ENCODE measurements around the gene UBE2E2. TPM values are rescaled to one million over a fixed set of nuclear protein-coding genes. Genes with fewer than 3 reads are reported as not detected.

UBE2E2 gene
- total RNA-seq, 1 donor from 2014 or later = 64.6 TPM

DNA sequence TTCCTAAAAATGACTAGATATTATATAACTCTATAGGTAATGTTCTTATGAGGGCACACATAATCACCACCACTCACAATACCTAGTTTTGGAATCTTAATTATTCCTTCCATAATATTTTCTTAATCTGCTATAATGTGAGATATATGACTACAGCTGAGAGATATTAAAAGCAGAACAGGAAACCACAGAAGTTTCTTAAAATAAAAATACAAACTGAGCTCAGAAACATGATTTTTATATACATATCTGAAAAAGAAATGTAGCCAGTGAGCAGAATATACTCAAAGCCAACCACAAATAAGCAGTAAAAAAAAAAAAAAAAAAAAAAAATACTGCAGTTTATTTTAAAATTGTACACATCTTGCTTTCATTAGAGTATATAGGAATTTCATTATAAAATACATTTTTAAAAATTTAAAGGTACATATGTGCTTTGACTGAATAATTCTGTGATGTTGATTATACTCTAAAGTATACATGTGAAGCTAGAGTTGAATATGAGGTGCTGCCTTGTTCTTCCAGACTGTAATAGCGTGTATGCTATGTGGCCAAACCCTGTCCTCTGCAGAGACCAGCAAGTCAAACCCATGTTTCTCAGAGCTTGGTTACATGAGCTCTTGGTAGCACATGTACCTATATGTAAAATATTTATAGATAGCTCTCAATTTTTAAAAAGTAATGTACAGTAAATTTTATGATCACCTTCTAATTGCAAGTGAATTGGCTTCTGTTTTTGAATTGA lies 175.0 kb downstream of the UBE2E2 start:
- DNase-seq (ENCODE audit: low spot score) = no peak

DNA sequence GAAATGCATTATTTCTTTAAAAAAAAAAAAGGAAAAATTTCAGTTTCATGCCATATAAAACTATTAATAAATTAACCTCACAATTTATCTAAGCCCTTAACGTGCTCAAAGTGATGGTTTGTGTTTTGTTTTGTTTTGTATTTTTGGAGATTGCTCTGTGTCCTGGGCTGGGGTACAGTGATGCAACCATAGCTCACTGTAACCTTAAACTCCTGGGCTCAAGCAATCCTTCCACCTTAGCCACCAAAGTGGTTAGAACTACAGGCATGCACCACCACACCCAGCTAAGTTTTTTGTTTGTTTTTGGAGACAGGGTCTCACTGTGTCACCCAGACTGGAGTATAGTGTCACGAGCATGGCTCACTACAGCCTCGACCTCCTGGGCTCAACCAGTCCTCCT lies 180.7 kb downstream of the UBE2E2 start:
- DNase-seq (ENCODE audit: low spot score) = no peak

DNA sequence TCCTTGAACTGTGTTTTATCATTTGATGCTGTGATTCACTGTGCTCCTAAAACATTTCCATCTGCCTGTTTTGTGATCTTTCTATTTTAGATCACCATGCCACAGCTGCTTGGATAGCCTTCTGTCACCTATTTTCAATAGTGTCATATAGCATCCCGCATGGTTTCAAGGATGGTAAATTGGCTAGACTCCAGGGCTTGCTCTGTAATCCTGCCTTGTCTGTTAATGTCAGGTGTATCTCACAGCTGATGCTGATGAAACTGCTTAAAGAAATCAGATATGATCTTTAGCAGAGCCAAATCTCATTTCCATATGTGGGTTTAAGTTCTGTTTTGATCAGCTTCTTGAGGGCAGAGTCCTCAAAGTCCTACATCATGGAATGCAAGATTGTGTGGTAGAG lies 182.2 kb downstream of the UBE2E2 start:
- DNase-seq (ENCODE audit: low spot score) = no peak

DNA sequence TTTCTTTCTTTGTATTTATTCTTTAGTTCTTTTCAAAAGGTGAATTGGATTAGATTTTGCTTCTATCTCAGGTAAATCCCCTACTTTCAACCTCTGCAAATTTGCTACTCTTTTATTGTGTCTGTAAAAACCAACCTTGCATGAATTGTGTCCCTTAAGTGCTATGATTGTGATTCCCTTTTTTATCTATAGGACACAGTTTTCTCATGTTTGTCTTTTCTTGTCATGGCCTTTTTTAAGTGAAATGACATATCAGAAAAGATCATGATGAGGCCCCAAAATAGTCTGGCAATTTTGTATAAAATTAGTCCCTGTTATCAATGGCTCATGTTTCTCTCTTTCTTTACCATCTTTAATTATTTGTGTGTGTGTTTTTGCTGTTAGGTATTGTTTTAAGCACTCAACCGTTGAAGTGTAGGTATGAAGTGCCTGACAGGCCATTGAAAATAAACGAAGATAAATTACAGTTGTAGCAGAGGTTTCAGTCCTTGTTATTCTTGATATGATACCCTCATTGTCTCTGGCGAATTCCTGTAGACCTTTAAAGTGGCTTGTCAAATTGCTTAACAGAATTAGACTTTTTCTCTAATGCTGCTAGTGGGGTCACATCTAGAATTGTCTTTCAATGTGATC lies 184.3 kb downstream of the UBE2E2 start:
- DNase-seq (ENCODE audit: low spot score) = no peak

DNA sequence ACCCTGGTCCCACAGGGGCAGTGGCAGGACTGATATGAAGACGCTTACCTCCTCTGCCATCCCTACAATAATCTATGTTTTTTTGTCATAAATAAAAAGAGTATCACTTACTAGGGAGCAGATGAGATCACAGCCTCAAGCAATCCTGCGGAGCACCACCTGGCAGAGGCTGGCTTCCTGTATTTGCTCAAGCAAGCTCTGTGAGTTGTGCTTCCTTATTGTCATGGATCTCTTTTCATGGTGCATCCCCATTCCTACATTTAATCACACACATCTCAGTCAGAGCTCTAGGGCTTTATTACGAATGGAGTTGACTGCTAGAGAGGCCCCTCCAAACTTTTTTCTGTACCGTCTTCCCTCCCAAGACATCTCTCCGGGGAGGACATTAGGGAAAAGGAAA lies 186.0 kb downstream of the UBE2E2 start:
- no peak for DNase-seq (ENCODE audit: low spot score)

DNA sequence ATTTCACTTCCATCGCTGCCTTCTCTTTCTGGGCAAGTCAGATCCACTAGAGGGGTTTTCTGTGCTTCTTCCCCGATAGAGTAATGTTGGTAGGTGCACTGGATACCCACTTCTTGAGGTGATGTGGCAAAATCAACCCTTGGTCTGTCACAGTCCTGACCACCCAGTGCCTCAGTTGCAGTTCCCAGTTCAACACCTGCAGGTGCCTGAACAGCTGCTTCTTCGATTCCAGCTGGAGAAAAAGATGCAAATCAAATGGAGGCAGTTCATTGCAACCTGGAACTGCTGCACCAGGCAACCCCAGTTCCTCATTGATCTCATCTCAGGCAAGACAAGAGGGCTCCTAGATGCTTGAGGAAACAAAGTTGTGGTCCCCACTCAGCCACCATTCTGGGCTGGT lies 186.6 kb downstream of the UBE2E2 start:
- DNase-seq (ENCODE audit: low spot score) = no peak

DNA sequence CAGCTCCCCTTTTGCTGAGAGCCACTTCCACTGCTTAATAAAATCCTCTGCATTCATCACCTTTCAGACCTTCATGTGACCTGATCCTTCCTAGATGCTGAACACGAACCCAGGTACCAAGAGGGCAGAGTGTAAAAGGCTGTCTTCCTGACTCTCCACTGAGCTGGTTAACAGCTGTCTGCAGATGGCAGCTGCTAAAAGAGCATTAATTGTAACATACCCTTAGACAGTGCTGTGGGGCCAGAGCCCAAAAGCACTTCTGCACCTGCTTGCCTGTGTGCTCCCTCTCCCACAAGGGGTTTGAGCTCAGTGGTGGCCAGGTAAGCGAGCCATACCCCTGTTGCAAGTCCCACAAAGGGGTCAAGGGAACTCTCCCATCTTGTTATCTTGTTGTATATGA lies 187.3 kb downstream of the UBE2E2 start:
- DNase-seq (ENCODE audit: low spot score) = no peak

DNA sequence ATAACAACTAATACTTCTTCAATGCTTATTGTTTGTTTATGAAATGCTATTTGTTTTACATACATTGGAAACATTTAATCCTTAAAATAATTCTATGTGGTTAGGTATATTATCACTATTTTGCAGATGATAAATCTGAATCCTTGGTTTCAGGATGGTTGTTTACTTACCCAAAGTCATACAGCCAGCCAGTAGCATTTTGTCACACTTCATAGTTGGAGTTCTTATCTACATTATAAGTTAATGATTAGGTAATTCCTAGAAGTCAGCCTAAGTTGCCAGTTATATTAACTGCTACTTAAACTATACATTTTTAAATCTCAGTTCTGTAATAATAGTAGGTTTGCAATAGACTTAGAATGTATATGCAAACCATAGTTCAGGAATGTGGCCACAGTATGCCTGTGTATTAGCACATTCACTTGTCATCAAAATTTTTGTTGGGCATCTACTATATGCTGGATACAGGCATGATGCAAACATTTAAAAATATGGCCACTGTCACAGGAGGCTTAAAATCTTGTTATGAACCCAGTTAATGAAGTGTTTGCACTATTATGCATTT lies 187.9 kb downstream of the UBE2E2 start:
- no peak for DNase-seq (ENCODE audit: low spot score)

DNA sequence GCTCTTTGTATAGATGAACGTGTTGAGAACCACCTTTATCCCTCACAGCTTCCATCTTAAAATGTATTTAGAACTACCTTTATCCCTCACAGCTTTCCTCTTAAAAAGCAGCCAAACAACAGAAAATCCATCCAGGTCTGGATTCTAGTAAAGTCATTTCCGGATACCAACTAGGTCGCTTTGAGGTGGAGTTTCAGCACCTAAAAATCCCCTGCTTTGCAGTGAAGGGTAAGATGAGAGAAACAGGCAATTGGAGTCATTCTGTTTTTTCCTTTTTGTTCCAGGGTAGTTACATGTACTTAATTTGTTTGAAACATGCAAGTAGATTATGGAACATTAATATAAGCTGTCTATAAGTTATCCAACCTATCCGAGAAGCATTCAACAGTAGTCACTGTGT lies 192.0 kb downstream of the UBE2E2 start:
- no peak for DNase-seq (ENCODE audit: low spot score)

DNA sequence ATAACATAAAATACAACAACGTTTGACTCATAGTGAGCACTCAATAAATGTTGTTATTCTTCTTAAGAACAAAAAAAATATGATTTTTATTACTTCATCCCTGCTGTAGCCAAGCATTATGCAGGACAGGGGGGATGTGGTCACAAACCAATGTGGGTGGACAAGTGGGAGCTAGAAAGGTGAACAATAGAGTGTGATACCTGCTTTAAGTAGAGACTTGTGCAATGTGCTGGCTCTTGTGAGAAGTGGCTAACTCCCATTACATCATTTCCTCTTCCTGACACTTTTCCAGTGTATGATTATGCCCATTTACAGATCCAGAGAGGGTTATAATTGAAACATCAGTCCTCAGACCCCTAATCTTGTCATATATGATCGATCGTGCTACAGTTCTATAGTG lies 193.6 kb downstream of the UBE2E2 start:
- no peak for DNase-seq (ENCODE audit: low spot score)

DNA sequence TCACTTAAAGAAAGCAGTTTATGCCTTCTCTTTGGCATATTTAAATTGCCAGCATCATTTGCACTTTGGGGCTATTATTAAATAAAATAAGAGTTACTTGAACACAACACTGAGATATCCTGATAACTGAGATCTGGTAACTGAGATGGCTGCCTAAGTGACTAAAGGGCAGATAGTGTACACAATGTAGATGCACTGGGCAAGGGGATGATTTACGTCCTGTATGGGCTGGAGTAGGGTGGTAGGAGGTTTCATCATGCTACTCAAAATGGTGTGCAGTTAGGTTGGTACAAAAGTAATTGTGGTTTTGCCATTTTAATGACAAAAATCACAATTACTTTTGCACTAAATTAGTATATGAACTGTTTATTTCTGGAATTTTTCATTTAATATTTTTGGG lies 196.1 kb downstream of the UBE2E2 start:
- no peak for DNase-seq (ENCODE audit: low spot score)

DNA sequence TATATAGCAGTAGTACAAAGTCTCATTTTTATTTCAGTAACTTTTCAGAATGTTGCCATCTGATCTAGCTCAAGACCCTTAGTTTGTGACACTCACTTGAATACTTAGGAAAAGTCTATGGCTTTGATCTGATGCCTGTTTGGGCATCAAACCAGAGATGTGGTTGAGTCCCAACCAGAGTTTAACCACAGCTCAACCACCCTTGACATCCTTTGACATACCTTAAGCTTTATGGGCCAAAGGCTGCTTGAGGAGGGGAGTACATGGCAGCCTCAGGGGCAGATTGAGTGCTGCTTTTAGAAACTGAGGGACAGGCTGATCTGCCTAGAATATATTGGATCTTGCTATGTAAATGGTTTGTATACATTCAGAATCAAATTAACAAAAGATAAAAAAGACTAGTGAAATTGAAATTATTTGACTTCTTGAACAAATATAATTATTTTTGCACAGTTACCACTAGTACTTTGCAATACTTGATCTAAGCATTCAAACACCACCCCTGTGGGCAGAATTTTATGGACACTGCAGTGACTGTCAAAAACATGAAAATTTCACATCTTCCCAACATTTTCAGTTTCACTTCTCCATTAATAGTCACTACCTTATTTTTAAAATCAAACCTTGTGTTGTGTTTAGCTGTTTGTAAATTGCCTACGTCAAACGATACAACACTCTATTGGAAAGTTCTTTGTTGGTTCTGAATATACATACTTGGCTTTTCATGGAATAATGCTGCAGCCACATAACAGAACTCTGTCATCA lies 199.8 kb downstream of the UBE2E2 start:
- no peak for DNase-seq (ENCODE audit: low spot score)

DNA sequence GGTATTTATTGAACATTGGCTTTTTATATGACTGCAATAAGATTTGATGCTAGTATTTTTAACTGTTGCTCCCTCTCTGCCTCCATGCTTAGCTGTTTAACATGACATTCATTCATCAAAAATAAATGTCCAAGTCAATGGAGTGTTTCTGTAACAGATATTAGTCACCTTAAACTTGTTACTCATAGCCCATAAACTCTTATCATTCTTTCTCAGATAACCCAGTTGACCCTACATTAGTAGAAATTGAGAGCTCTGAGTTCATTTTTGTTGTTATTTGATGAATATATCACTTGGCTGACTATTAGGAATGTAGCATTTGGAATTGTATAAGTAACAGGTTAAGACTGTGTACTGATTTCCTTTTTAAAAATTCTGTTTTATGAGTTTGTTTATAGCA lies 201.1 kb downstream of the UBE2E2 start:
- no peak for DNase-seq (ENCODE audit: low spot score)

DNA sequence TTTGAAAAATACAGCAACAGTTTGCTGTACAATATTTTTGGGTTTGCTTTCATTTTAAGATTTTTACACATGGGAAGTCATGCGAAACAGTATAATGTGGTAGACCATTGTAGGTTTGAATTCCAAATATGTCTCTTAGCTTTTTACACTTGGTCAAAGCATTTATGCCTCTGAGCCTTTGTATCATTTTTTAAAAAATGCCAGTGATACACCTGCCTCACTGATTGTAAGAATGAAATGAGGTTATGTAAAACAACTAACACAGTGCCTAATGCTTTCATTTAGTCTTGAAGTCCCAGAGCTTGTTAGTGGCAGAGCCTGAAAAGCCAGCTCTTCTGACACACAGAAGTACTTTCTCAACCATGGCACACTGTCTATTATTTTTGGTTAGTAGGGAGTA lies 202.0 kb downstream of the UBE2E2 start:
- no peak for DNase-seq (ENCODE audit: low spot score)

DNA sequence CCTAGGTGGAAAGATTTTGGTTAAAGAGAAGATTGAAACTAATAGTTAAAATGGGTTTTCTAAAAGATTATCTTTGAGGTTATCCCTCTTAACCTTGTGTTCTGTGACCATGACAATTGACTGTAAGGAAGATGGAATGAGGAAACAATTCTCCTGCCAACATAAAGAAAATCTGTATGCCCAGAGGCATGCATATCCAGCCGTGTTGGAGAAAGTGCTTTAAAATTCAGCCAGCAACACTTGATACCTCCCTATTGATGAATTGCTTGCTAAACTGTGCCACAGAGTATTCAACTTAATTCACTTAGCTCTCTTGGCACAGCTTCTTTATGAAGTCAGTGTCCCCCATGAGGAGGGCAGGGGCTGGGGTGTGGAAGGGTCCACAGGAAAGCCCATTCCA lies 203.5 kb downstream of the UBE2E2 start:
- DNase-seq (ENCODE audit: low spot score) = no peak

DNA sequence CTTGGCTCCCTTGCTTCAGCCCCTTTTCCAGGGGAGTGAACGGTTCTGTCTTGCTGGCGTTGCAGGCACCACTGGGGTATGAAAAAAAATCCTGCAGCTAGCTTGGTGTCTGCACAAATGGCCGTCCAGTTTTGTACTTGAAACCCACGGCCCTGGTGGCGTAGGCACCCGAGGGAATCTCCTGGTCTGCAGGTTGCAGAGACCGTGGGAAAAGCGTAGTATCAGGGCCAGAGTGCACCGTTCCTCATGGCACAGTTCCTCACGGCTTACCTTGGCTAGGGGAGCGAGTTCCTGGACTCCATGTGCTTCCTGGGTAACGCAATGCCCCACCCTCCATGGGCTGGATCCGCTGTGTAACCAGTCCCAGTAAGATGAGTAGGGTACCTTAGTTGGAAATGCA lies 214.9 kb downstream of the UBE2E2 start:
- peak; percentile 79 for DNase-seq (ENCODE audit: low spot score)

DNA sequence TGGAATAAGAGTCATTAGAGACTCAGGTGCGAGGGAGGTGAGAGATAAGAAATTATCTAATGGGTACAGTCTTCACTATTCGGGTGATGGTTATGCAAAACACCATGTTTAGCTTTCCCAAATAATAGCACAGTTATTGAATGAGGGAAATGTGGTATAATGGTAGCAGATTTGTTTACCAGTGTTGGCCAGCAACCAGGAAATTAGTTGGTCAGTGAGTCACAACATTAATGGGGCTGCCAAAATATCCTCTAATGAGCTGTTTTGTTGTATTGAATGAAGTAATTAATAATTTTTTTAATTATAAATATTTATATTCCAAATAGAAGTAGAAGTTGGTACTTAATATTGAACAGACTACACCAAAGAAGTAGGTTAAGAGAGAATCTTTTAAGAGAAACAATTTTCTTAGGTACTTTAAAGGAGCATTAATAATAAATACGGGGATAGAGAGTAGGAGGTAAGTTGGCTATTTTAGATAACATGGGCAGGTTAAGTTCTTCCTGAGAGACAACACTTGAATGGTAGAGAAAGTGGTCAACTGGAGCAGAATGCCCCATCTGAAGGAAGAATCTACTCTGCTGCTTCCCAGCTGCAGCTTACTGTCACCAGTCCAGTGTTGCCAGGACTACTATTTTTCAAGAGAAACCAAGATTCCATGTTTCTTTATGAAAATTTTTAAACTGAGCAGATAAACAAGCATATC lies 218.8 kb downstream of the UBE2E2 start:
- DNase-seq (ENCODE audit: low spot score) = no peak

DNA sequence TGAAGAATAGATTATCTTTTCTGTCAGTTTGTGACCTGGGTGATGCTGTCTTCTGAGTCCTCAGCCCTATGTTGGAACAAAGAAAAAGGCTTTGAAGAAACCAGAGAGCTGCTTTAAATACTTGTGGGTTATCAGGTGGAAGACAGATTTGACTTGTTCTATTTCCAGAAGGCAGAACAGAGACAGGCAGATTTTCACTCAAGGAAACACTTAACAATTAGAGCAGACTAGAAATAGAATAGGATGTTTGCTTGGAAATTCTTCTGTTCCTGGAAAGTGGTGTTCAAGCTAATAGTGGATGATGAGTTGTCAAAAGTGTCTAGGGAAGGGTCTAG lies 219.4 kb downstream of the UBE2E2 start:
- DNase-seq (ENCODE audit: low spot score) = no peak

DNA sequence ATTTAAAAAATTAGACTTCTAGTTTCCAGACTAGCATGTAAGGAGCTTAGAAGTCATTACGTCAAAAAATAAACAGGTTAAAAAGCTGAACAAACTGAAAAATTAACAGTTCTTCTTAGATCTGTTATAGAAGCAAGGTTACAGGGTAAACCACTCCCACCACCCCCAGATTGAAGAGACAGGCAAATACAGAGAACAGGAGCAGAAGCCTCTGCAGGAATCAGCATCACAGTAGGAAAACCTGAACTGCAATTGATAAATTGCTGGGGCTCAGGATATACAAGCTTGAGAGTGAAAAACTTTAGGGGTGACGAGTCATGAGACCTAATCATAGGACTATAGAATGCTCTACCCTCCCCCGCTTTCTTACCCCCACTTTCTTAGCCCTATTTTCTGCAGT lies 222.3 kb downstream of the UBE2E2 start:
- DNase-seq (ENCODE audit: low spot score) = no peak

DNA sequence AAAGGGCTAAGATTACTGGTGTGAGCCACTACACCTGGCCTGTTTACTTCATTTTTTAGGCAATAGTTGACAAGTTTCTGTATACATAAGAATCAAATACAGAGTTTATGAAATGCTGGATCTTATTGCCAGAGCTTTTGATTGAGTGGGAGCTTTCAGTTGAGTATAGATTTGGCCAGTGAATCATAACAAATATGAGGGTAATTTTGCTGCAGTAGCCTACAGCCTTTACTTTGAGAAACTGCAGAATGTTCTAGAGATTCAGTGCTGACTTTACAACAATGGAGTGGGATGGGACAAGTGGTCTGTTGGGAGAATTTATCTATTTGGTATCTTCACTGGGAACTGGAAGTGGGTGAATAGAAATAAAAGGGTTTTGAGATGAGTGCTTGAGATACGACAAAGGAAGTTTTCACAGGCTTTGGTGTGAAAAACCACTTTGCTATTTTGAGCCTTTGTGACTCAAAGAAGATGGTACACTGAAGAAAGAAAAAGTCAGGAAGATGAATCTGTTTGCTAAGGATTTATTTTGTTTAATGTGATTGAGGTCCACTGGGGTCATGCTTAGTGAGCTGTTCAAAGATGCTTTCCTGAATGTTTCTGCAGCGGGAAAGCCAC lies 227.8 kb downstream of the UBE2E2 start:
- no peak for DNase-seq (ENCODE audit: low spot score)

DNA sequence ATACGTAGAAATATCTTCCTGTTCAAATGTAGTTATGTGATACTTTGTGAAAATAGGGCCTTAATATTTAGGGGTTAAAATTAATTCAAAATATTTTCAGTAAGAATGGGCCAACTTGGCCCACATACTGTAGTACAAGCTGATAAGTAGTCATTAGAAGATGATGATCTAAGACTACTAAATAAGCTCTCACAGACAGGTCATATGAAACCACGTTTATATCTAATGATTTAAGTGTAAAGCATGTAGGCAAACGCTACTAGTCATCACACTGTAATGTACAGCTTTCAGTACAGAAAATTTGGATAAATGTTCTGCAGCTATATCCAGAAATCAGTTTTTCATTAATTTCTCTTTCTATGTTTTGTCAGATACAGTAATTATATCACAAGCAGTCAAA lies 228.6 kb downstream of the UBE2E2 start:
- no peak for DNase-seq (ENCODE audit: low spot score)

Data from mesenteric fat pad (tissue), 1 donor.